ENCODE data around the gene MAML2.

The MAML2 gene

GRCh38 chr11:96014217-96014616, 328.8 kb downstream of the MAML2 start:
- peak; percentile 35 for DNase-seq
- TF ChIP-seq EZH2 (optimal IDR thresholded peaks at IDR 0.05; ENCODE audit: low read depth, low read length) (no peak), EZH2phosphoT487 (IDR thresholded peaks at IDR 0.05; ENCODE audit: low read length) (no peak), CTCF (IDR thresholded peaks at IDR 0.05; ENCODE audit: low read length) (no peak)

GRCh38 chr11:96013461-96014213, 329.4 kb downstream of the MAML2 start:
- no peak overlapping the region for H3K9ac ChIP-seq (ENCODE audit: low read length)
- H3K36me3 ChIP-seq (replicated peaks; ENCODE audit: insufficient read depth, low read length), result no peaks in the 10 kb centered on the region
- peak overlapping the region; percentile 10; the same call in 1 of the 2 replicates for H3K4me2 ChIP-seq (ENCODE audit: low read depth, low read length)
- H3F3A ChIP-seq (ENCODE audit: insufficient read depth, low read length), result no peaks in the 10 kb centered on the region
- no peaks in the 10 kb centered on the region for H3K27me3 ChIP-seq (replicated peaks; ENCODE audit: insufficient read depth, low read length)
- TF ChIP-seq CTCF (IDR thresholded peaks at IDR 0.05; ENCODE audit: low read length) (no peak), EZH2 (optimal IDR thresholded peaks at IDR 0.05; ENCODE audit: low read depth, low read length) (no peak)
- peaks cover 29% of the 10 kb centered on the region for H3K4me1 ChIP-seq (ENCODE audit: low read length)
- DNase-seq, result no peak
- H3K9me3 ChIP-seq (replicated peaks; ENCODE audit: insufficient read depth, low read length), result no peaks in the 10 kb centered on the region
- H4K20me1 ChIP-seq (ENCODE audit: insufficient read depth, low read length), result no peaks in the 10 kb centered on the region
- no peak overlapping the region for H3K4me3 ChIP-seq (ENCODE audit: low read length)
- H3K9me2 ChIP-seq (replicated peaks; ENCODE audit: insufficient read depth, low read length), result no peaks in the 10 kb centered on the region
- H3K79me2 ChIP-seq (ENCODE audit: low read length), result peaks cover 12% of the 10 kb centered on the region
- no peak overlapping the region for H2AFZ ChIP-seq (ENCODE audit: low read length)
- no peak overlapping the region for H3K27ac ChIP-seq (ENCODE audit: low read length)

More at GRCh38 chr11:96014217-96014616, 328.8 kb downstream of the MAML2 start:
- Histone ChIP-seq H3K9ac (ENCODE audit: low read length) (no peak overlapping the region), H3K4me2 (ENCODE audit: low read depth, low read length) (peak overlapping the region; percentile 10; the same call in 1 of the 2 replicates), H2AFZ (ENCODE audit: low read length) (no peak overlapping the region), H3K9me2 (replicated peaks; ENCODE audit: insufficient read depth, low read length) (no peaks in the 10 kb centered on the region), H3K9me3 (replicated peaks; ENCODE audit: insufficient read depth, low read length) (no peaks in the 10 kb centered on the region), H3K27ac (ENCODE audit: low read length) (no peak overlapping the region), H4K20me1 (ENCODE audit: insufficient read depth, low read length) (no peaks in the 10 kb centered on the region), H3K4me1 (ENCODE audit: low read length) (peaks cover 29% of the 10 kb centered on the region), H3K36me3 (replicated peaks; ENCODE audit: insufficient read depth, low read length) (no peaks in the 10 kb centered on the region), H3F3A (ENCODE audit: insufficient read depth, low read length) (no peaks in the 10 kb centered on the region), H3K27me3 (replicated peaks; ENCODE audit: insufficient read depth, low read length) (no peaks in the 10 kb centered on the region), H3K4me3 (ENCODE audit: low read length) (no peak overlapping the region), H3K79me2 (ENCODE audit: low read length) (peaks cover 12% of the 10 kb centered on the region)

GRCh38 chr11:96012086-96012824, 330.7 kb downstream of the MAML2 start:
- Histone ChIP-seq H3K9ac (ENCODE audit: low read length) (no peak overlapping the region), H3K4me3 (ENCODE audit: low read length) (no peak overlapping the region; the same call in 1 of the 2 replicates)

More at GRCh38 chr11:96012086-96012824, 330.7 kb downstream of the MAML2 start:
- TF ChIP-seq EZH2phosphoT487 (IDR thresholded peaks at IDR 0.05; ENCODE audit: low read length), result no peak
- TF ChIP-seq CTCF (IDR thresholded peaks at IDR 0.05; ENCODE audit: low read length), result peak; percentile 55
- H4K20me1 ChIP-seq (ENCODE audit: insufficient read depth, low read length), result no peaks in the 10 kb centered on the region
- H3K4me2 ChIP-seq (ENCODE audit: low read depth, low read length), result peak overlapping the region; percentile 1; the same call in 1 of the 2 replicates
- peaks cover 29% of the 10 kb centered on the region for H3K4me1 ChIP-seq (ENCODE audit: low read length)
- peaks cover 15% of the 10 kb centered on the region for H3K79me2 ChIP-seq (ENCODE audit: low read length)
- no peaks in the 10 kb centered on the region for H3K36me3 ChIP-seq (replicated peaks; ENCODE audit: insufficient read depth, low read length)
- H3K9me3 ChIP-seq (replicated peaks; ENCODE audit: insufficient read depth, low read length), result no peaks in the 10 kb centered on the region
- H2AFZ ChIP-seq (ENCODE audit: low read length), result no peak overlapping the region
- DNase-seq, result peak; percentile 54
- no peaks in the 10 kb centered on the region for H3K27me3 ChIP-seq (replicated peaks; ENCODE audit: insufficient read depth, low read length)
- H3K9me2 ChIP-seq (replicated peaks; ENCODE audit: insufficient read depth, low read length), result no peaks in the 10 kb centered on the region
- H3F3A ChIP-seq (ENCODE audit: insufficient read depth, low read length), result no peaks in the 10 kb centered on the region
- H3K27ac ChIP-seq (ENCODE audit: low read length), result no peak overlapping the region

All from MM.1S (cell line).